Liver (tissue), 9 donors: ENCODE results near the gene SCN4A. TPM values are rescaled to one million over a fixed set of nuclear protein-coding genes. Genes with fewer than 3 reads are reported as not detected.
"Not testable (repeated sequence)": the region's sequence is repeated elsewhere in the genome, so short reads cannot be mapped to it uniquely, and the experiment has no call there.

ENCODE experiments used
- DNase-seq: peaks from one replicate; pipeline ENCODE4 v3.0.0-alpha.2; 2017; ENCODE audit warnings: low spot score
- H3K27ac ChIP-seq, 2 donors: one replicate each; pipeline ENCODE4 v1.7.0; 2013; ENCODE audit warnings: inconsistent platforms in 2 of 2, low read length in 2 of 2, control low read depth in 1 of 2, low read depth in 1 of 2, mild to moderate bottlenecking in 1 of 2
- H3K27me3 ChIP-seq, 4 donors: one replicate each; pipeline versions ENCODE4 v1.6.1 to v1.7.0; 2013; ENCODE audit warnings: low read length in 3 of 4, inconsistent platforms in 1 of 4, mild to moderate bottlenecking in 1 of 4, moderate library complexity in 1 of 4; ENCODE audit not compliant: control insufficient read depth in 4 of 4, insufficient read depth in 4 of 4
- H3K36me3 ChIP-seq, 4 donors: one replicate each; pipeline versions ENCODE4 v1.6.1 to v1.7.0; 2013; ENCODE audit warnings: low read length in 3 of 4, mild to moderate bottlenecking in 3 of 4, low read depth in 1 of 4, moderate library complexity in 1 of 4; ENCODE audit not compliant: control insufficient read depth in 4 of 4, insufficient read depth in 3 of 4
- H3K4me1 ChIP-seq, 4 donors: one replicate each; pipeline versions ENCODE4 v1.6.1 to v1.7.0; 2013; ENCODE audit warnings: low read length in 3 of 4, mild to moderate bottlenecking in 3 of 4, moderate library complexity in 1 of 4; ENCODE audit not compliant: control insufficient read depth in 4 of 4, insufficient read depth in 4 of 4
- H3K4me3 ChIP-seq, 3 donors: one replicate each; pipeline versions ENCODE4 v1.6.1 to v1.7.0; 2013; ENCODE audit warnings: low read length in 3 of 3, control low read depth in 1 of 3, low read depth in 1 of 3, mild to moderate bottlenecking in 1 of 3
- H3K9ac ChIP-seq, 2 donors: one replicate each; pipeline ENCODE4 v1.7.0; 2013; ENCODE audit warnings: low read length in 2 of 2, mild to moderate bottlenecking in 2 of 2, moderate library complexity in 2 of 2, control low read depth in 1 of 2, low read depth in 1 of 2
- H3K9me3 ChIP-seq, 4 donors: one replicate each; pipeline versions ENCODE4 v1.6.1 to v1.7.0; 2013; ENCODE audit warnings: low read length in 3 of 4; ENCODE audit not compliant: control insufficient read depth in 4 of 4
- CTCF ChIP-seq: fragments of 150-350 bp; IDR thresholded peaks from 2 replicates; pipeline ENCODE4 v1.5.1; 2017; ENCODE audit warnings: improper control_type of control experiment, low read depth, low read length; ENCODE audit not compliant: missing input control
- GABPA ChIP-seq, 2 donors: IDR thresholded peaks in 1 of 2; conservative IDR thresholded peaks in 1 of 2; 2 replicates each; pipeline ENCODE4 v1.6.1; 2016; ENCODE audit warnings: antibody characterized with exemption in 2 of 2, mild to moderate bottlenecking in 1 of 2, moderate library complexity in 1 of 2
- HNF4G ChIP-seq: IDR thresholded peaks from 2 replicates; pipeline ENCODE4 v1.6.1; 2016; ENCODE audit warnings: antibody characterized with exemption
- JUND ChIP-seq, 2 donors: IDR thresholded peaks; 2 replicates each; pipeline ENCODE4 v1.6.1; 2016; ENCODE audit warnings: antibody characterized with exemption in 2 of 2
- MAX ChIP-seq: IDR thresholded peaks from 2 replicates; pipeline ENCODE4 v1.6.1; 2016; ENCODE audit warnings: antibody characterized with exemption
- RAD21 ChIP-seq, 2 donors: IDR thresholded peaks; 2 replicates each; pipeline ENCODE4 v1.6.1; 2016; ENCODE audit warnings: antibody characterized with exemption in 2 of 2, mild to moderate bottlenecking in 2 of 2
- WGBS: extraction: QIAGEN DNeasy Blood & Tissue Kit; methylation state at CpG from one replicate; pipeline ENCODE4 v1.1.7; 2013; 5-methylcytosine and 5-hydroxymethylcytosine counted together
- polyA plus RNA-seq, 2 donors: library from polyadenylated mRNA; stranded (reverse) in 1 of 2; unstranded in 1 of 2; fragments of 200-250 nt in 1 of 2; fragments of >200 nt in 1 of 2; fragmentation: Nextera tagmentation in 1 of 2; extraction: Ambion mirVana in 1 of 2; gene quantifications; one replicate each; pipeline versions ENCODE4 v1.2.1 to v1.2.3, GENCODE V29; 2013 to 2015
- total RNA-seq, 2 donors: library from RNA; depleted of rRNA; stranded (reverse); fragments of >200 nt; gene quantifications; one replicate each; pipeline ENCODE4 v1.2.3, GENCODE V29; 2014
- donor health status: healthy.
- donor health status: healthy.
- donor health status: healthy.
- donor health status: healthy.
- donor health status: healthy.

SCN4A gene
- total and polyA plus RNA-seq, 4 donors, result 0.04 to 1.3 (median 0.43) TPM

GRCh38 chr17:63916566-63917185 lies 56.0 kb downstream of the SCN4A start:
- no peaks in the 10 kb centered on the region for H3K36me3 ChIP-seq
- H3K27ac ChIP-seq, result no peak overlapping the region
- no peak for DNase-seq
- no peaks in the 10 kb centered on the region for H3K27me3 ChIP-seq
- no peak overlapping the region for H3K4me3 ChIP-seq
- 83% methylated on average over 12 of the region's 12 CpGs for WGBS
- no peak for TF ChIP-seq MAX
- TF ChIP-seq HNF4G, result no peak
- TF ChIP-seq JUND (IDR thresholded peaks at IDR 0.05), result no peak
- no peak overlapping the region for H3K9ac ChIP-seq
- H3K4me1 ChIP-seq, result peaks cover 0 to 3% (median 0%) of the 10 kb centered on the region in 4 donors
- H3K9me3 ChIP-seq, result no peaks in the 10 kb centered on the region

GRCh38 chr17:63915753-63916152 lies 57.0 kb downstream of the SCN4A start:
- not testable (repeated sequence) for H3K4me1 ChIP-seq, H3K27me3 ChIP-seq, H3K27ac ChIP-seq, H3K4me3 ChIP-seq, H3K36me3 ChIP-seq, H3K9me3 ChIP-seq, DNase-seq, H3K9ac ChIP-seq
- 72% methylated on average over 10 of the region's 10 CpGs for WGBS

- H3K4me3 ChIP-seq, result no peak overlapping the region
- no peak overlapping the region for H3K27ac ChIP-seq
- H3K36me3 ChIP-seq, result no peaks in the 10 kb centered on the region
- TF ChIP-seq GABPA (IDR thresholded peaks at IDR 0.05 in 1 of 2, conservative IDR thresholded peaks at IDR 0.05 in 1 of 2) (no peak), MAX (no peak)
- H3K9ac ChIP-seq, result no peak overlapping the region
- no peak for DNase-seq
- WGBS, result 95% methylated on average over 7 of the region's 7 CpGs
- H3K27me3 ChIP-seq, result no peaks in the 10 kb centered on the region
- H3K4me1 ChIP-seq, result peaks cover 0 to 3% (median 0%) of the 10 kb centered on the region in 4 donors
- H3K9me3 ChIP-seq, result no peaks in the 10 kb centered on the region
Observed at GRCh38 chr17:63914471-63914870, 58.2 kb downstream of the SCN4A start.

GRCh38 chr17:63911657-63912100 lies 61.0 kb downstream of the SCN4A start:
- peak; percentile 72 for DNase-seq
- TF ChIP-seq CTCF (peak; percentile 66), HNF4G (no peak), RAD21 (IDR thresholded peaks at IDR 0.05) (peak; percentile 44 to 65)
- Histone ChIP-seq H3K27ac (no peak overlapping the region), H3K36me3 (no peaks in the 10 kb centered on the region), H3K4me3 (no peak overlapping the region), H3K9ac (no peak overlapping the region), H3K9me3 (no peaks in the 10 kb centered on the region), H3K27me3 (no peaks in the 10 kb centered on the region), H3K4me1 (peaks cover 0 to 2% (median 0%) of the 10 kb centered on the region in 4 donors)
- WGBS, result 40% methylated on average over 8 of the region's 8 CpGs
